GM12801 (cell line): ENCODE data around the gene NDUFB4.

ENCODE experiments used
- TF ChIP-seq, protein P1 (sequence below): IDR thresholded peaks from one replicate; pipeline ENCODE4 v1.5.1; 2011; ENCODE audit warnings: control low read depth; ENCODE audit not compliant: insufficient read length; ENCODE audit errors: extremely low read depth

NDUFB4 gene

DNA sequence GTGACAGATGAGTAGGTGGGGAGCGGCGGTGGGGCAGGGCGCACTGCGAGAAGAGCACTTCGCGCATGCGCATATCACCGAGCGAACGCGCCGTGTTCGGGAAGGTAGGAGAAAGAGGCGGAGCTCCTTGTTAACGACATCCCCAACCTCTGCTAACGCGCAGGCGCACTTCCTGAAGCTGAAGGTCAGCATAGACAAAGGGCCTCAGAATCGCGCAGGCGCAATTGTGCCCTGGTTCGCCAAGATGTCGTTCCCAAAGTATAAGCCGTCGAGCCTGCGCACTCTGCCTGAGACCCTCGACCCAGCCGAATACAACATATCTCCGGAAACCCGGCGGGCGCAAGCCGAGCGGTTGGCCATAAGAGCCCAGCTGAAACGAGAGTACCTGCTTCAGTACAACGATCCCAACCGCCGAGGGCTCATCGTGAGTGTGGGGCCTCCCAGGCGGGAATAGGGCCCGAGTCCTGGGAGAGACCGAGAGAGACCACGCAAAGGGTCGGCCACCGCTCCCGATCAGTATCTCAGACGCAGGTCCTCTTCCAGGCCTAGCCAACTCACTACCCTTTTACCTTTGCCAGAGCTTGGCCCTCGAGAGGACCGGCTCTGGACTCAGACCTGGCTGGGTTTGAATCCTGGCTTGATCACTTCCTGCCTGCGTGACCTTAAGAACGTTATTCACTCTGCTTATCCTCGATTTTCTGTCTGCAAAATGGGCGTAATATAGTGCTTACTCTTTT is at the start of gene NDUFB4:
NDUFB4 (plus strand) TSS at position 221 of the 737 bp plus-strand sequence; CDS start at position 245, 24 bp downstream.
- TF ChIP-seq, protein P1, sequence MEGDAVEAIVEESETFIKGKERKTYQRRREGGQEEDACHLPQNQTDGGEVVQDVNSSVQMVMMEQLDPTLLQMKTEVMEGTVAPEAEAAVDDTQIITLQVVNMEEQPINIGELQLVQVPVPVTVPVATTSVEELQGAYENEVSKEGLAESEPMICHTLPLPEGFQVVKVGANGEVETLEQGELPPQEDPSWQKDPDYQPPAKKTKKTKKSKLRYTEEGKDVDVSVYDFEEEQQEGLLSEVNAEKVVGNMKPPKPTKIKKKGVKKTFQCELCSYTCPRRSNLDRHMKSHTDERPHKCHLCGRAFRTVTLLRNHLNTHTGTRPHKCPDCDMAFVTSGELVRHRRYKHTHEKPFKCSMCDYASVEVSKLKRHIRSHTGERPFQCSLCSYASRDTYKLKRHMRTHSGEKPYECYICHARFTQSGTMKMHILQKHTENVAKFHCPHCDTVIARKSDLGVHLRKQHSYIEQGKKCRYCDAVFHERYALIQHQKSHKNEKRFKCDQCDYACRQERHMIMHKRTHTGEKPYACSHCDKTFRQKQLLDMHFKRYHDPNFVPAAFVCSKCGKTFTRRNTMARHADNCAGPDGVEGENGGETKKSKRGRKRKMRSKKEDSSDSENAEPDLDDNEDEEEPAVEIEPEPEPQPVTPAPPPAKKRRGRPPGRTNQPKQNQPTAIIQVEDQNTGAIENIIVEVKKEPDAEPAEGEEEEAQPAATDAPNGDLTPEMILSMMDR, result no peak

DNA sequence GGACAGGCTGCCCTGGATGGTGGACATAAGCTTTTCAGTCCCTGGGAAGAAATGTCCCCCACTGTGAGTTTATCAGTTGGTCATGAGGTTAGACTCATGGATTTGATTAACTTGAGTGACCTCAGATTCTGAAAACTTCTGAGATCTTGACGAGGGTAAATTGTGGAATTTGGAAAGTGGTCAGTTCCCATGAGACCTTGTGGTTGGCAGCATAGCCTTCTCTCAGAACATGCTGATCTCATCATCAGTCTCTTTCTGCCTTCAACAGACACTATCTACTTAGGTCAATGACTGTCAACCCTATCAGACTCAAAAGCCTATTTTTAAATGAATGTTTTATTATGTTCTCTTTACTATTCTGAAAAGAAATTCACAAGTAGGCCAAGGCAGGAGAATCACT is 45.6 kb upstream of the NDUFB4 start:
- TF ChIP-seq, protein P1, result no peak

DNA sequence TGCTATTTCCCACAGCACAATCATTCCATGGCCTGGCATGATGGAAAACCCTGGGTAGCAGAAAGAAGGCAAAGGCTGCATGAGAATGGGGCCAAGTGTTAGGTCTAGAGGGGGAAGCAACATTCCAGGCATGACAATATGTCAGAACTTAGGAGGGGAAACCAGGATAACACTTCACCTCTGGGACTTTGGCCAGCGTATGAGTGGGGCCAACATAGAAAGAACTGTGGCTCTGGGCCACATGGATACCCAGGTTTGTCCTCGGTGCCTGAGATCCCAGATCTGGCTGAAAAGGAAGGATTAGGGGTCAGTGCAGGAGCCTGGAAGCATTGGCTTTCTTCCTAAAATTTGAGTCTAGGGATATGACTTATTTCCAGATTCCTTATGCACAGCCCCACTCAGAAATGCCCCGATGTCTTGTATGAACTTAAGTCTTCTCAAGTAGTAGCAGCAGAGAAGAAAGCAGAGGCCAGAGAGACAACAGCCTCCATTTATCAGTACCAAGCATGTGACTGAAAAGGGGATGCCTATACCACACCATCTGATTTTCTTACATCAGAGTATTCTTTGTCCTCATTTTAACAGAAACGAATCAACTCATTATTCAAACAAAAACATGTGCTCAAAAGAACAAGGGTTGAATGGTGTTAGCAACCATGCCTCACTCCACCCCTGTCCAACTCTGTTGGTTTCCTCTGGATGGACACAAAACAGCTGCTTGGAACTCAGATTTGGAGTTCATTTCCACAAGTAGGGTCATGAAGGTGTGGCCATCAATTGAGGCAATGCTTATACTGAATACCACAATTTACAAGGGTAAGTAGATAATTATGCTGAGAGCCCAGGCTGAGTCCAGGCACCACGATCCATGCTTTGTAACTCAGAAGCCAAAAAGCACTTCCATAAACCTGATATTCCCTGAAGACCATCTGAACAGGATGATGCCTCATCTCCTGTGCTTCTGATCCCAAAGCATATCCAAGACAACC is 43.7 kb upstream of the NDUFB4 start:
- TF ChIP-seq, protein P1, result no peak

DNA sequence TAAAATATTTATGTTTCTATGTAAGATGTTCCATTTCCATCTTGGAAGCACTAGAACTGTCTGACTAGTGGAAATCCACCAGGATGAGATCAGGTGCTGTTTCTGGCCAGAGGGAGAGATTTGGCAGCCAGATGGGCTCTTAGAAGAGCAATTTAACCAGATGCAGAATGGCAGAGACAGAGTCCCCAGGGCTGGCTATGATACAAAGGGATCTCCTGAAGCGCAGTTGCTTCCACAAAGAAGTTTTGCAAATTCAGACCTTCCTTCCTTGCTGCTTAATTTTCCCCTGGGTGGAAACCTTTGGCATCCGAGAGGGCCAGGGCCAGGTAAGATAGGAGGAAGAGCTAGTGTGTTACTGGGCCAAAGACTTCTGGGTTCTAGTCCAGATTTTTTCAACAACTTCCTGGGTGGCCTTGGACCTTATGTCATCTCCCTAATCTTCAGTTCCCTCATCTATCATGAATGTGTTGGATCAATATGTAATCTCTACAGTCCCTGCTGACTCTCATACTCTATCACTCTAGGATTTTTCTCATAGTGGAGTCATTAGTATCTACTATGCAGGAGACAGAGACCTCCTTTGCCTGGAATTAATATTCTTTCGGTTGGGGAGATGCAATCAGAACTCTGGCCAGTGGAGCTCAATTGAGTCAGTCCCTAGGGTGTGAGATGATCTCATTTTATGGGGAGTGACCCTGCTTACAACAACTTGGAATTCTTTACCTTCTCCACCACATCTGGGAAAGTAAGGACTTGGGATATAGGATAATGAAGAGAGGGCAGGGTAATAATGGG is 41.1 kb upstream of the NDUFB4 start:
- TF ChIP-seq, protein P1, result no peak

DNA sequence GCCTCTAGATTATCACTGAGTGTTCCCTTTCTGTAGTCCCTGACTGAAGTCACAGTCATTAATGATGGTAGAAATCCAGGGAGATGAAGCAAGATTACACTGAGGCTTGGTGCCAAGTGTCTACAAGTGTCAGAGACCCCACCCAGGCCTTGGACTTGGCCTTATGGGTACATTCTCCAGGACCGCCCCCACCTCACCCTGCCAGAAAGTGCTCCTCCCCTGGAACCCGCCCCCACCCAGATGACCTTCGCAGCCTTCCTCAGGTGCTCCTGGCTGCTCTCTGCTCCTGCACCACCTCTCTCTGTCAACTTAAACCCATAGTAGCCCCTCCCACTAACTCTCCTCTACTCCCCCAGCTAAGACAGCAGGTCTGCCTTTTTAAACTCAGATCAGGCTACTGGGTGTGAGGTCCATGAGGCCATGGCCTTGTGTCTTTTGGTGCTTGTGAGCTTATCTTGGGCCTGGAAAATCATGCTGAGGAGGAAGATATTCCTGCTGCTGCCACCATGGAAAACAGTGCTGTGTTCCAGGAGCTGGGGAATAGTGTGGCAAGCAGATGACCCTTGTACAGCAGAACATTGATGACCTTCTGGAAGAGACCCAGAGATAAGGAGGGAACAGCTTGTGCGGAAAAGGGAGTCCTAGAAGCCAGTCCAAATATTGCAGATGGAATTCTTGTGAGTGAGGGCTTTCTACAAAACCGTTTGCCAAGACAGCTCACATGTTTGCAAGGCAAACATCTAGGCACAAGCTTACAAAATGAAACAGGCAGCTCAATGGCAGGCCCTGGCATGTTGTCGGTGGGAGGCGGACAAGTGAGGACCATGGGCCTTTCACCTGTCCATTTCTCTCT is 40.3 kb upstream of the NDUFB4 start:
- TF ChIP-seq, protein P1, result no peak

DNA sequence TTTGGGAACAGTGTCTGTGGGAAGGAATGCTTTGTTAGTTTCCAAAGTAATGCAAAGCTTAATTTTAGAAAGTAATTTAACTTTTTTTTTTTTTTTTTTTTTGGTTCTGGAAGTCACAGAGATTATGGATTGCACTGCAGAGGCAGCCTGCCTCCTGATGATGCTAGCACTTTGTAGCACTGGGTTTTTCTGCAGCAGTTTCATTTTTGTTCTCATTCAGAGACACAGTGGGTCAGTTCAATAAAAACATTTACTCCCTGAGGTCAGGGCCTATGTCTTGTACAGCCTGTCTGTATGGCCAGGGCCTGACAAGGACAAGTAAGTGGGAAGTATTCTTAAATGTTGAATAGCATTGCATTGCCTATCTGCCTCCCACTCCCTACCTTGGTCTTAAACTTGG is 39.0 kb upstream of the NDUFB4 start:
- TF ChIP-seq, protein P1, result no peak
